ENCODE data around the gene ZNF804A.

The ZNF804A gene

DNA sequence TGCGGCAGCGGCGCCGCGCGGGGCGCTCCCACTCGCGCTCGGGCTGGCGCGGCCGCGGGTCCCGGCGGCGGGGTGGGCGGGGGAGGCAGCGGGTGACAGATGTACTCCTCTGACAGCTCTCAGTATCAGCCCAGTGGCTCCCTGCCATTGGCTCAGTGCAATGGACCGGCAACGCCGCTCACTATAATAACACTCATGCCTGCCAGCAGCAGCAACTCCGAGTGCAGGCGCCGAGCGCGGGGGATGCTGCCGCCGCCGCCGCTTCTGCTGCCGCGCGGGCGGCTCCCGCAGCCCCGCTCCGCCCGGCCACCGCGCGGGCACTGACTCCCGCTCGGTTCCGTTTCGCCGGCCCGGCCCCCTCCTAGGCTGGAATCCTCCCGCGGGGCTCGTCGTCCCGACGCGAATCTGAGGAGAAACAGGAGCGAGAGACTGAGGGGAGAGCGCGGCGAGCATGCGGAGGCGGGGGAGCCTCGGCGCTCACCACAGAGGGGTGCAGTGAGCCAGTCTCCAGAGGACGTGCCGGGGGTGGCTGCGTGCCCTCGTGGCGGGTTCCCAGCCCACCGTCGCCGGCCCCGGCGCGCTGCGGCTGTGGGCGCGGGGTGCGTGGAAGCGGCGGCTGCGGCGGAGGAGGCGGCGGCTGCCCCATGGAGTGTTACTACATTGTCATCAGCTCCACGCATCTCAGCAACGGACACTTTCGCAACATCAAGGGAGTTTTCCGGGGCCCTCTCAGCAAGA is at the start of gene ZNF804A:
TSS of gene ZNF804A (plus strand) at position 214 of the 738 bp plus-strand sequence. CDS start at position 645, 431 bp downstream.
- peak; percentile 86 for DNase-seq

DNA sequence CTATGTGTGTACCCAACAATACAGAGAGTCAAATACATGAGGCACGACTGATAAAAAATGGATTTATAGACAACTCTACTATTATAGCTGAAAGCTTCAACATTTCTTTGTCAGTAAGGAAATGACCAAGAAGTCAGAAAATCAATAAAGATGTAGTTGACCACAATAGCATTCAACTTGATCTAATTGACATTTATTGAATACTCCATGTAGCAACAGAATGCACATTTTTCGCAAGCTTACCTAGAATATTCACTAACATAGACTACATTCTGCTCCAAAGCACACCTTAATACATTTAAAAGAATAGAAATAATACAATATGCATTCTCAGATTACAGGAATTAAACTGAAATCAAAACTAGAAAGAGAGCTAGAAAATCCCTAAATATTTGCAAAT is 49.2 kb upstream of the ZNF804A start:
- DNase-seq = no peak

DNA sequence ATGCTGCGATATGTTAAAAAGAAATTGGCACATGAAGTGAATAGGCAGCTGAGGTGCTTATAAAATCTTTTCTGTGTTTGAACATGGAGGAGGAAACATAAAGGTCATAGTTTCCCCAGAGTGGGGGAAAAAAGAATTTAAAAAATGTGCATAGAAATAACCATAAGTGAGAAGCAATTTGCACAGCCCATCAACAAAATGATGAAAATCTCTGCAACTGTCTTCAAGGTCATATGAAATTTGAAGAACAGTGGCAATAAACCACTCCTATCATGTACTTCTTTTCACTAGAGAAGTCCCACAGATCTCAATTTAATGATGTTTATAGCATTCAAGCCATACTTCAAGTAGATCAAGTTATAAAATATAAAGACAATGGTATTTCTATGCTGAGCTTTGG is 46.7 kb upstream of the ZNF804A start:
- DNase-seq = no peak

DNA sequence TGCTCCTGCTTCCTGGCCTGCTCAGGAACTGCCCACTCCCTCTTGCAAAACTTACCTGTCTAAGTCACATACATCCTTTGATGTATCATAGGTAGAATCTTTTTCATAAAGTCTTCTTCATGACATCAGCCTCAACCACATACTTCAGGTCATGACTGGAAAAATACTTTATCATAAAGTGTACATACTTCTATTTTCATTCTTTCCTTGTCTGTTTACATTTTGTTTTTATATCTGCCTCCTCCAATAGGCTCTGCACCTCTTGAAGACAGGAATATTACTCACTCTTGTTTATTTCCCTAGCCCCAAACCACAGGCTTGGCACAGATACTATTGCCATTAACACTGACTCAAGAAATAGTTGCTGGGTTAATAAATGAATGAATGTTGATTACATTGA is 43.6 kb upstream of the ZNF804A start:
- DNase-seq = no peak

DNA sequence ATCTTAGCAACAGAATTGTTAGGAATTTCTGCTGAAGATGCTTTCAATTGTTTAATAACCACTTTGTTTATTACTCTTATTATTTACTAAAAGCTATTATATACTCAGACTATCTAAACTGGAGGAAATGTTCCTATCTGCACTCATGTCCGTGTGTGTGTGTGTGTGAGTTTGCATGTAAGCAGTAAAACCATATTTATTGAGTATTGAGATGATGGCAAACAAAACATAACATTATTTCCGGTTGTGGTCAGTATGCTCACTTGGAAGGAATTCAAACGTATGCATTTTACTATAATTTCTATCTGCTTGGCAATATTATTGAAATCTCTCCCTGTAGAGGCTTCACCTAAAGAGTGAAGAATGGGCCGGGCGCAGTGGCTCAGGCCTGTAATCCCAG is 43.0 kb upstream of the ZNF804A start:
- no peak for DNase-seq

DNA sequence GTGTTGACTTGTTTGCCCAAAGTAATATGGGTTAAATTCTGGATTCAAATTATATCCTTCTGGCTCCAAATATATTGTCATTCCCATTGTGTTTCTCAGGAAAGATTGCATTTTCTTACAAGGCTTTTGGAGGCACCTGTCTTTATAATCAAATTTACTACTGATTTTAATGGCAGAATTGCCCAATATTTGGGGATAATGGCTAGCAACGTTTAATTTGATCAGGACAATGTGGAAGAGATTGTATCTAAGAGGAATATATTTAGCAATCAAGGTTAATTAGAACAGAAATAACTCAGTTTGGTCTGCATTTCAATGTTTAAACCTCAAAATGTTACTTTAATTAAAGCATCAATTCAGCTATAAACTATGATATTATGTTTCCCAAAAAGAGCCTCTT is 41.7 kb upstream of the ZNF804A start:
- DNase-seq = no peak

DNA sequence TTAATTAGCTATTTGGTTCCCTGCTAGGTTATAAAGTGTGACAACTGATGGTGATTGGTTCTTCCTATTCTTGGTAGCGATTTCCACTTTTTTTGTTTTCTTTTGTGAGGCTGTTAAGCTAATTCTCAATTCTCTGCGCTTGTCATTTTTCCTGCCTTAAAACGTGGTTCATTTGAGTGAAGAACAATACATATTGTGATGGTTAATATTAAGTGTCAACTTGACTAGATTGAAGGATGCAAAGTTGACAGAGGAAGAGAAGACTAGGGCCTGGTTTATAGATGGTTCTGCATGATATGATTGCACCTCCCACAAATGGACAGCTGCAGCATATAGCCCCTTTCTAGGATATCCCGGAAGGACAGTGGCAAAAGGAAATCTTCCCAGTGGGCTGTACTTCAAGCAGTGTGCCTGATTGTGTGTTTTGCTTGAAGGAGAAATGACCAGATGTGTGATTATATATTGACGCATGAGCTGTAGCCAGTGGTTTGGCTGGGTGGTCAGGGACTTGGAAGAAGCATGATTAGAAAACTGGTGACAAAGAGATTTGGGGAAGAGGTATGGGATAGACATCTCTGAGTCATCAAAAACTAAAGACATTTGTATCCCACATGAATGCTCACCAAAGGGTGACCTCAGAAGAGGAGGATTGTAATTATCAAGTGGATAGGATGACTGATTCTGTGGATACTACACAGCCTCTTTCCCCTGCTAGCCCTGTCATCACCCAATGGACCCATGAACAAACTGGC is 39.4 kb upstream of the ZNF804A start:
- no peak for DNase-seq

DNA sequence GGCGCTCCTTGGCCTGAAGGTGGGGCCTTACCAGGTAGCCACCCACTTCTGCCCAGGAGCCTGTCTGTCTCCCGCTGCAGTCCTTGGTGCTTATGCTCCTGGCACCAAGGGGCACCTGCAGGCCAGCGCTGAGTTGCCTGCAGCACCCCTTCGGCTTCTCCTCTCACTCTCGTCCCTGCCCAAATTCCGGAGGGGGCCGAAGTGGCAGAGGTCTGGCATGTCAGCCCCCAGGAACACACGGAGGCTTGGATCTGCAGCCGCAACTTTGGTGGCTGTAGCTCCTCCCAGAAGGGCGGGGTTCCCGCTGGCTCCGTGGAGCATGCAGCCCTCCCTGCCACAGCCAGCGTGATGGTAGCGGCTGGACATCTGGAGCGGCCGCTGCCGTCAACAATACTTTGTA is 37.7 kb upstream of the ZNF804A start:
- DNase-seq = no peak

DNA sequence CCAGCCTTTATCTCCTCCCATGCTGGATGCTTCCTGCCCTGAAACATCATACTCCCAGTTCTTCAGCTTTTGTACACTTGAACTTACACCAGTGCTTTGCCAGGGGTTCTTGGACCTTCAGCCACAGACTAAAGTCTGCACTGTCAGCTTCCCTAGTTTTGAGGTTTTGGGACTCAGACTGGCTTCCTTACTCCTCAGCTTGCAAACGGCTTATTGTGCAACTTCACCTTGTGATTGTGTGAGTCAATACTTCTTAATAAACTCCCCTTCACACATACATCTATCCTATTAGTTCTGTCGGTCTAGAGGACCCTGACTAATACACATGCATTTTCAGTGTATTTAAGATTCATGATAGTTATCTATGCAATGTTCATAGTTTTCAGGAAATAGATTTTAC is 35.8 kb upstream of the ZNF804A start:
- DNase-seq = no peak

DNA sequence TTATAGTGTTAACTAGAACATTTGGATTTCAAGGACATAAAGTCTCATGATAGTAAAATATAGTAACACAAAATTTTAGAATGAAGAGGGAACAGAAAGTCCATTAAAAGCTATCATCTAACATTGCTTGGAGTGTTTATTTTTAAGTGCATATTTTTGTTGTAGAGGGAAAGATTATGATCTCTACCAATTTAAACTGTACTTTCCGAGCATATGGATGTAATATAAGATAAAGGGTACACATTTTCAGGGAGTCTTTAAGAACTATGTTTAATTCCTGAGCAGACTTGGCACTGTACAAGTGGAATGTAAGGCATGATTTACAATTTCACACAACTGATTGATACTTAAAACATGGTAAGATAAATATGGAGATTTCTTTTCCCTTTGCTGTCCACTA is 34.2 kb upstream of the ZNF804A start:
- DNase-seq = no peak

DNA sequence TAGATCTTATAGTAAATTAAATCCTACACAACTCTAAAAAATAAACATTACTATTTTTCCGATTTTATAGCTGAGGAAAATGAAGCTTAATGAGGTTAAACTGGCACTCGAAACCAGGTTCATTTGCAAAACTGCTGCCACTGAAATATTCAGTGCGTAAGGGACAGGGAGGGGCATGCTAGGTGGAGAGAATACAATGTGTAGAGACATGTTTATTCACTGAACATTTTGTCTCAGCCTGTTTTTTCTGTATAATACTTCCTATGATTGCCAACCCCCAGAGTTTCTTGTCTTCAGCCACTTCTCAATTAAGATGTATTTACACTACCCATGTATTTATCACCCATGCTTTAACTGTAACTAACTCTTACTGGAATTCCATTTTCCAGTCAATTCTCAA is 31.6 kb upstream of the ZNF804A start:
- no peak for DNase-seq

DNA sequence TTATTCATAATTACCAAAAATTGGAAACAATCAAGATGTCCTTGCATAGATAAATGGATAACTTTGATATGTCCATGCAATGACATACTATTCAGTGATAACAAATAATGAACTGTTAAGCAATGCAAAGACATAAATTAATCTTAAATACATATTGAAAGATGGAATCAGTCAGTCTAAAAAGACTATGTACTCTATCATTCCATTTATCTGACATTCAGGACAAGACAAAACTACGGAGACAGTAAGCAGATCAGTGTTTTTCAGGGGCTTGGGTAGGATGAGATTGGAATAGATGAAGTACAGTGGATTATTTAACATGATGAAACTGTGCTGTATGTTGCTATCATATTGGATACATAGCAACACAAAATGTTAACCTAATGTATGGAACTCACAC is 21.3 kb upstream of the ZNF804A start:
- no peak for DNase-seq

DNA sequence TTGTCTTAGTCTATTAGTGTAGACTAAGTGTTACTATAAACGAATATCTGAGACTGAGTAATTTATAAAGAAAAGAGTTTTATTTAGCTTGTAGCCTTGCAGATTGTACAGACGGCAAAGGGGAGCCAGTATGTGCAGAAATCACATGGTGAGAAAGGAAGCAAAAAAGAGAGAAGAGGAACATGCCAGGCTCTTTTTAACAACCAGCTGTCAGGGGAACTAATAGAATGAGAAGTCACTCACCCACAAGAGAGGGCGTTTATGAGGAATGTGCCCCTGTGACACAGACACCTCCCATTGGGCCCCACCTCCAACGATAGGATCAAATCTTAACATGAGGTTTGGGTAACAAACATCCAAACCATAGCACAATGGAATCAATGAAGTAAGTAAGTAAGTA is 20.6 kb upstream of the ZNF804A start:
- no peak for DNase-seq

DNA sequence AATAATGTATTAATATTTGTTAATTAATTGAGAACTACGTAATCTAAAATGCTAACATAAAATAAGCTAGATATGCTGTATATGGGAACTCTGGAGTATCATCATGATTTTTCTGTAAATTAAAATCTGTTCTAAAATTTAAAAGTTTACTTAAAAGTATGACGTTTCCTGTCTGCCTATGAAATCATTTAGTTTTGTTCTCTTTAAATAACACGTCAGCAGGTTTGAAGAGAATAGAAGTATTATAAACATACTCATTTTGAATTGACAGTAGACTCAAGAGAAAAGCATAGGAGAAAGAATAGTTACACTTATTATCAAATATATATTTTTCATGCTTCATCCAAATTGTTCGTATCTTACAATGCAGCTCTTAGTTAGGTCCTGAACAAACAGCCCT is 19.1 kb upstream of the ZNF804A start:
- DNase-seq = no peak

DNA sequence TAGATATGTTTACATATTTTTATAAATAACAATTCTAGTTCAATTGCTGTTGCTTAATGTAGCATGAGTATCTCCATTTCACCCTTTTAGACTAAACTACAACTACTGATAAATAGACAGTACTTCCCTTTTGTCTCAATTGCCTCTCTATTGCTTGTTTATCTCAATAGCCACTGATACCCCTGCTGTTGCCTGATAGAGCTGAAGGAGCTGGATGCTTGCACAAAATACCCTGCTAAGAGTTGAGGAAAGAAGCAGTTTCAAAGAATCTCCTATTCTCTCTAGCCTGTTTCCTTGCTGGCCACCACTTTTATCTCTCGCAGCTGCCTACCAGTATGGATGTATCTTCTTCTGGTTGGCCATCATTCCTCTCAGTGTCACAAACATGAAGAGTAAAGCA is 16.9 kb upstream of the ZNF804A start:
- DNase-seq = no peak

DNA sequence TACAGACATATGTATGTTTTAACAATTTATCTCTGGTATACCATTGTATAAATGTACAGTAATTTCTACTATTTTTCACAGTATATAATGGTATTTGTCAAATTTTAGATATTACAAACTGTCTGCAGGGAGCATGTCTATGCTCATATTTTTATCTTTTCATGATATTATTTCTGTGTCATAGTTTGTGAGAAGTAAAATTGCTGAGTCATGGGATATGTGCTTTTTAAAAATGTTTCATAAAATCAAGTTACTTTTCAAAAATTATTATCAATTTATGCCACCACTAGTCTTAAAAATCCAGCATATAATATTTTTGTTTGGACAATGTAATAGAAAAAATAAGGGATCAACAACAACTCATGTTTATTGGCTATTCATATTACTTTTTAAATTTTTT is 9.1 kb upstream of the ZNF804A start:
- DNase-seq = no peak

DNA sequence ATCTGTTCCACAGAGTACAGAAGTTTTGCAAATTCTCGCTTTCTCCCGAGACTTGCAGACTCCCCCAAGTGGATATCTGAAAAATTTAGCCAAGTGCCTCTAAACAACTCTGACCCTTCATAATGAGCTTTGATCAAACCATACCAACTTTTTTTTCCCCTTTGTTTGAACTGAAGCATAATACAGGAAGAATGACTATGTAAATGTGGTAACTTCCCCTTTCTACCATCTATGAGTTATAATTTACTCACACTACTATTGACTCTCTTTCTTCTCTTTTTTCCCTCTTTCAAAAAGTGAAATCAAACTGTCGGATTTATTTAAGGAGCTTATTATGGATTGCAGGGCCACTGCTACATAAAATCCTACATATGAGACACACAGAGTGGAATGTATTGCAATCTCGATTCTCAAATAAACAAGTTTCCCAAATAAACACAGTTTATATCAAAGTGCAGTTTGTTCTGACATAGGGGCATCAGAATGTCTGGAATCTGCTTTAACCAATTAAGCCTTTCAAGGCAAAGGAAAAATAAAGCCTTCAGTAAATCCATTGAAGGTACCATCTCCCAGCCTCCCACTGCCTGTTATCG is 1.4 kb upstream of the ZNF804A start:
- no peak for DNase-seq

DNA sequence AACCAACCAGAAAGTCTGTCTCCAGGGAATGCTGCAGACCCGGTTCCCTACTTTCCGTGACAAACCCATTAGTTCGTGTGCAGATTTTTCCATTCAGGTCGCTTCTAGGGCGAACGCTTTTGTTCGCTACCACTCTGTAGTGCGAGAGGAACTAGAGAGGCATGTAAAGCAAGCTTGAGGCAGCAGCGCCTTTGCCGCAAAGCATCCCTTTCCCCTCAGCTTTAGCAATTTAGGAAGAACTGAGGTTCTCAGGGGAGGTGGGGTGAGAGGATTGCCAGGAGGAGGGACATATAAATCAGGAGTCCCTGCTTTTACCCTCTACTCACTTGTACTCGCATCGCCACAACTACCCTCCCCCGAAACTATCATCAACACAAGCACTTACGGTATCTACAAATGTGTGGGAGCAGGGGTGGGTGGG is 748 bp upstream of the ZNF804A start:
- peak; percentile 80 for DNase-seq

DNA sequence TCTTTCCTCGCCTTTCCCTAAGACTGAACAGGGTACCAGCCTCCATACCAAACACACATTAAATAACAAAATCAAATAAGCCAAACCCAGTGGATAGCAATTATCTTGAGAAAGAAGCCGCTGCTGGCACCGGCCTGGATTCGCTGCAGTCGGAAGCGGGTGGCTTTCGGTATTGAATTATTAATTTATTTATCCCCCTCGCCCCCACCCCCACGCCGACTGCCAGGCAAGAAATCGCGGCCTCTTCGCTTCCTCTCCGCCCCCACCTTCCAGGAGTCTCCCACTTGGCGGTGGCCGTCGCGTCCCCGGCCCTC is 370 bp upstream of the ZNF804A start:
- no peak for DNase-seq

DNA sequence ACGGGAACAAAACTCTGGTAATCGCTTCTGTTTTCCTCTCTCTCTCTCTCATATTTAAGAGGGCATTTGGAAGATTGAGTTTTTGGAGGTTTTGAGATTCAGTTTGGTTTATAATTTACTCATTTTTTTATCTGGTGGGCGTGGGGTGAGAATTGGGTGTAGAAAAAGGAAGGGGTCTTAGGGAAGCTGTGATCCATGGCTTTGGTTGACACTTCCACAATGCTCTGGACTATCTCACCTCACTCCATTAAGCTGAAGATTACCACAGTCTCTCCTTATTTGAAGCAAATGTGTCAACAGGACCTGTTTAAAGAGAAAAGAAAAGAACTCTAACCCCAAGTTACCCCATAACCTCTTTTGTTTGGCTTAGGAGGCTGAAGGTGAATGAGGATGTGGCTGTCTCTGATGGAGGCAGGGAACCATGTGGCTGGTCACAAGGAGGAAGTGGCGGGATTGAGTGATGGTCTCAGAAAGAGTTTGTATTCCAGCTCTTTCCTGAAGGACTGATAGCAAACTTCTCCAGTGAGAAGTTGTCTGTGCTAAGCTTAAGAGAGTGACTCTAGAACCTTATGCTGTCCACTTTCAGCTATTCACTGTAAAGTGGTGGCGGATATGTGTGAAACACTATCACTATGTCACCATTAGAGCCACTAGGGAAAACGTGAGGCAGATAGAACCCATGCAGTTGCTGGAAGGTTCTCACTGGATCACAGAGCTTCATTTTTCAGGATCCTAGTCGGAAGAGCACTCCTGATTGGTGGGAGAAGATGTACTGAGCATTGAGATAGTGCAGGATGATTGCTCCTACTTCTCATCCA is 934 bp downstream of the ZNF804A start:
- peak; percentile 54 for DNase-seq

DNA sequence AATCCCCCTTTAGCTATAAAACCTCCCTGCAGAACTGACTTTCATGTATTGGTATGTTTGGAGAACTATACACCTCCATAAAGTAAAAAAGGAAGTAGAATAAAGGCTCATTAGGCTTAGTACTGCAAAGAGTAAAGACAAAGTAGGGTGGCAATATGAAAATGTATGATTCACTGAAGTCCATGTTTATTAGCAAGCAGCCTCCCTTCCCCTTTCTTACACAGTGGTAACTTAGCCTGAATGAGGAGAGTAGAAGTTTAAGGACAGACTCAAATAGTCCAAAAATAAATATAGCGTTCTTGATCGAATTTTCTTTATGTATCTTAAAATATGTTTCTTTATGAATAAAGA is 1.5 kb downstream of the ZNF804A start:
- no peak for DNase-seq

DNA sequence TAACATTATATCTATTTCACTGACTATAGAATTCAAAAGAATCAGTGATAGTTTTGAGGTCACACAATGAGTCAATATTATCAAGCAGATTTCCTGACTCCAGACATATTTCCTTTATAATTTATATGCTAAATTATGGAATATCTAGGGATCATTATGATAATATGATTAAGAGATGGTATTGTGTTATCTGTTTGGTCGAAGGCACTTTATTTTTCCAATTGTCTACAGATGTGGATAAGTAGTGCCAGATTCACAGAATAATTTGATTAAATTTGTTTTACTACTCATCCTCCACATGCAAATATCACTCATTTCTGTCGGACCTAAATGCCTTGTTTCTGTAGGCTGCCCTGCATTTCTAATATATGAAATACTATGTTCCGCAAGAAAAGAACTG is 4.4 kb downstream of the ZNF804A start:
- no peak for DNase-seq

DNA sequence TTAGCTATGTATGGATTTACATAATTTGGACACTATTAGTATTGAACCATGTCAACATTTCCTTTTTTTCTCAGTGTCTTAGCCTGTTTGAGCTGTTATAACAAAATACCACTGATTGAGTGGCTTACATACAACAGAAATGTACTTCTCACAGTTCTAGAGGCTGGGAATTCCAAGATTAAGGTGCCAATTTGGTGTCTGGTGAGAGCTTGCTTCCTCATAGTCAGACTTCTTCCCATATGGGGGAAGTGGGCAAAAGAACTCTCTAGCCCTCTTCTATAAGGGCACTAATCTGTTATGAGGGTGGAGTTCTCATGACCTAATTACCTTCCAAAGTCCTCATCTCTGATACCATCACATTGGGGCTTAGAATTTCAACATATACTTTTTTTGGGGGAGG is 12.6 kb downstream of the ZNF804A start:
- no peak for DNase-seq
